Activated CD8-positive, alpha-beta memory T cell treated with anti-CD3 and anti-CD28 coated beads, Interleukin-2, amount 50 U/mL, for 1 hour (primary cell): ENCODE data around the gene AK9.
"Not testable (repeated sequence)": the region's sequence is repeated elsewhere in the genome, so short reads cannot be mapped to it uniquely, and the experiment has no call there.

Source experiments
- DNase-seq: peaks from one replicate; pipeline ENCODE4 v3.0.0-alpha.2; 2020; ENCODE audit errors: extremely low read depth

AK9 gene

DNA sequence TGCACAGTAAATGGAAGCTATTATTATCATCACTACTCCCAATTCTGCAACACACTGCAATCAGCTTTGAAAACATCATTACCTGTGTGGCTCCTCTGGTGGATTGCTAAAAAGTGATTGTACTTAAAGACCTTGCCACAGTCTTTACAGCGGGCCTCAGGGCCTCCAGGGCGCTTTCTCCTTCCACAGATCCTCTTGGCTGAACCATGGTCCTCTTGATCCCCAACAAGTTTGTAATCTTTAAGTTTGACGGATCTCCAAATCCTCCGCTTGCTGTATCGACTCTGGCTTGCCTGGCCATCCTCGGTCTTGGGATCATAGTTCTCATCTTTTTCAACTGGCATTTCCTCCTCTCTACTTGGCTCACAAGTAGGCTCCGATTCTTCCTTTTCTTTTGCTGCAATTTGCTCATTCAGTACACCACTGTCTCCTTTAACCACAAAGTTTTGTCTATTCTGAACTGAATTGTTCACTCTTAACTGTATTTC, 210.0 kb downstream of the AK9 start:
- no peak for DNase-seq

DNA sequence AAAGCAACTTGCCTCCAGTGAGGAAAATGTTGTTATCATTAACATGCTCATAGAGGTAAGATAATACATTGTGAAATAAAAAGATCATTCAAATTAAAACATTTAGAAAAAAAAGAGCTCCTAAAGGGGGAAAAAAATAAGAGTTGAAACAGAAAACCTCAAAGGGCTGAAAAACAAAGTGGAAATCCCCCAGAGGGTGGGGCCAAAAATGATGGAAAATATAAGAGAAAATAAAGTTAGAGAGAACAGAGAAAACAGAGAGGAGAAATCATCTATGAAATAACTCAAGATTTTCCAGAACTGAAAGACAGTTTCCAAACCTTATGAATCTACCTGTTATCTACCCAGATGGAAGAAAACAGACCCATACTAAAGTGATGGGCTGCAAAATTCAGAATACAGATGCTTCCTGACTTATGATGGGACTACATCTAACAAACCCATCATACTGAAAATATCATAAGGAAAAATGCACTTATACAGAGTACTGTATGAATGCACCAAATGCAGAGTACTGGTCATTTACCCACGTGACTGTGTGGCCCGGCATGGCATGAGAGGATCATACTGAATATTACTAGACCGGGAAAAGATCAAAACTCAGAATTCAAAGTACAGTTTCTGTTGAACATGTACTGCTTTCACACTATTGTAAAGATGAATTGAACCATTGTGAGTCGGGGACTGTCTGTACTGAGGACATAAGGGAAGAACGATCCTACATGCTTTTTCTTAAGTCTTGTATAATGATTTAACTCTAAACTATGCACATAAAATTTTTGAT, 212.0 kb downstream of the AK9 start:
- no peak for DNase-seq

DNA sequence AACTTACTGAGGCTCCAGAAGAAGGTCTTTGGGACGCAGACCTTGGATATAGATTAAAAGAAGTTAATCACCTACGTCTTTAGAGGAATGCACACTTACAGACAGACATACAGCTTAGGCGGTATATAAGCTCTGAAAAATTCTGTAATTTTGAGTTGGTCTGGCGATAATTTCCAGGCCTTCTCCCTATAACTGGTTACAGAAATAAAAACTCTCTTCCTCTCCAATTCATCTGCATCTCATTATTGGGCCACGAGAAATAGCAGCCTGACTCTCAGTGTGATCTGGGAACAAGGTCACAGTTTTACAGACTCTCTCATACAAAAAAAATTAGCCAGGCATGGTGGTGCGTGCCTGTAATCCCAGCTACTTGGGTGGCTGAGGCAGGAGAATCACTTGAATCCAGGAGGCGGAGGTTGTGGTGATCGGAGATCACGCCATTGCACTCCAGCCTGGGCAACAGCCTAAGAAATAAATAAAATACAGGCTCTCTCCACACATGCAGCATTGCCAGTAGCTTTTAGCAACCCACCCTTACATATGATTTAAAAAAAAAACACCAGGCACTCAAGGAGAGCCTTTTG, 212.7 kb downstream of the AK9 start:
- no peak for DNase-seq

DNA sequence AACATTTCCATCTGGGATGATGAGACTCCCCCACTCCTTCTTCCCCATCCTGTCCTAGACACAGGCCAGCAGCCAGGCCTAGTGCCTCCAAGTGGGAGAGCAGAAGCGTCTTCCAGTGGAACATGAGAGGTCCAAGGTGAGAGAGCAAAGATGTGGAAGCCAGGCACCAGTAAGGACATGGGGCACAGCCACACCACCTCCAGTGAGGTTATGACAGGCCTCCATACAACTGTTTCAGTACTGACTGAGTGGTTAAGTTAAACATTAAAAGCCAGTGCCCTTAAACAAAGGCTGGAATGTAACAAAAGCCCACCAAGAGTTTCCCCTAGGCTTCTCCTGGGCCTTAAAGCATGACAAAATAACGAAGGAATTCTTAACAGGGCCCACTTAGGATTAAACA, 213.3 kb downstream of the AK9 start:
- no peak for DNase-seq

DNA sequence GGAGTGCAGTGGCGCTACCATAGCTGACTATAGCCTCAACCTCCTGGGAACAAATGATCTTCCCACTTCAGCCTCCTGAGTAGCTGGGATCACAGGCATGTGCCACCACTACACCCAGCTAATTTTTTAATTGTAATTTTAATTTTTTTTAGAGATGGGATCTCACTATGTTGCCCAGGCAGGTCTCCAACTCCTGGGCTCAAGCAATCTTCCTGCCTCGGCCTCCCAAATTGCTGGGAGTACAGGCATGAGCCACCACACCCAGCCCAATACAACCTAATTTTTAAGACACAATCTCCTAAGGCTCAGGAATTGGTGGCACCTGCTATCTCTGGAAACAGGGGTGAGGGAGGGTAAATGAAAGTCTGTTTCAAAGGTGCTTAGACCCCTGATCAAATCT, 213.8 kb downstream of the AK9 start:
- no peak for DNase-seq

DNA sequence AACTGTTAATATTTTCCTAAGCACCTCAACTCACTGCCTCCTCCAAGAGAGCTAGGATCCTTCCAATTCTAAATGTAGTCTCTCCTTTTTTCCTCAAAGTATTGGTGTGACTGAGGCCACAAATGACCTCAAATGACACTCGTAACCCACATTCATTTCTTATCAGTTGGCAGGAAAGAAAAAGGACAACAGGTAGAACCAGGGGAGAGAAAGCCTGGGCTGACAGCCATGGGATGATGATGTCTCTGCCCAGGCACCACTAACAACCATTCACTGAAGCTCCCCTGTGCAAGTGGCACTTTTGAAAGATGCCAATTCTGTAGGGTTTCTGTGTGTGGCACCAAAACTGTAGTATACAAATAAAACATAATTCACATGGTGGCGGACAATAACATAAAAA, 215.4 kb downstream of the AK9 start:
- no peak for DNase-seq

DNA sequence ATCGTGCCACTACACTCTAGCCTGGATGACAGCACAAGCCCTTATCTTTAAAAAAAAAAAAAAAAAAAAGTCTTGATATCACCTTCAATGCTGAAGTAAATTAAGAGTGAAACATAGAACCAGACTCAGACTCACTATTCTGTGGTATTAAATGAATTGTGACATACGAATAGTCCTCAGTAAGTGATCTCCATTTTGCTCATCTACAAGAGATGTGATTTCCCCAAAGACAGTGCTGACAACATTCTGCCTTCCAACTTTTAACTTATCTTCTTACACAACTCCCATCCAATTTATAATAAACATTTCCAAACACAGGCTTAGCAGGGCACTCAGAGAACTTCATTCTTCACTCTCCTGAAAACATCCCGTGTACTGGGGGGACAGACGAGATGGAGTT, 216.0 kb downstream of the AK9 start:
- DNase-seq: no peak

DNA sequence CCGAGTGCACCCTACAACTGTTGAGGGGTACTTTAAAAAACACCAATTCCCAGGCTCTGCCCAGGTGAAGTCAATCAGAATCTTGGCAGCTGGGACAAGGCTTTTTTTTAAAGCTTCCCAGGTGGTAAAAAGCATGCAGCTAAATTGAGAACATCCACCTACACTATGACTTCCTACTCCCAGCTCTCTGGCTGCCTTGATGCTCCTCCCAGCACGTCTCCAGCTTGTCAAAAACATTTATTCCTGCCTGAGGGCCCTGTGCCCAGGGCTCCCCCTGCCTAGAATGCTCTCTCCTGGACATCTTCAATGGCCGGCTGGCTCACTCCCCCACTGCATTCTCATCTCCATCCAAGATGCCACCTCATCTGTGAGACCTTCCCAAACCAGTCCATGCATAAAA, 217.9 kb downstream of the AK9 start:
- no peak for DNase-seq

DNA sequence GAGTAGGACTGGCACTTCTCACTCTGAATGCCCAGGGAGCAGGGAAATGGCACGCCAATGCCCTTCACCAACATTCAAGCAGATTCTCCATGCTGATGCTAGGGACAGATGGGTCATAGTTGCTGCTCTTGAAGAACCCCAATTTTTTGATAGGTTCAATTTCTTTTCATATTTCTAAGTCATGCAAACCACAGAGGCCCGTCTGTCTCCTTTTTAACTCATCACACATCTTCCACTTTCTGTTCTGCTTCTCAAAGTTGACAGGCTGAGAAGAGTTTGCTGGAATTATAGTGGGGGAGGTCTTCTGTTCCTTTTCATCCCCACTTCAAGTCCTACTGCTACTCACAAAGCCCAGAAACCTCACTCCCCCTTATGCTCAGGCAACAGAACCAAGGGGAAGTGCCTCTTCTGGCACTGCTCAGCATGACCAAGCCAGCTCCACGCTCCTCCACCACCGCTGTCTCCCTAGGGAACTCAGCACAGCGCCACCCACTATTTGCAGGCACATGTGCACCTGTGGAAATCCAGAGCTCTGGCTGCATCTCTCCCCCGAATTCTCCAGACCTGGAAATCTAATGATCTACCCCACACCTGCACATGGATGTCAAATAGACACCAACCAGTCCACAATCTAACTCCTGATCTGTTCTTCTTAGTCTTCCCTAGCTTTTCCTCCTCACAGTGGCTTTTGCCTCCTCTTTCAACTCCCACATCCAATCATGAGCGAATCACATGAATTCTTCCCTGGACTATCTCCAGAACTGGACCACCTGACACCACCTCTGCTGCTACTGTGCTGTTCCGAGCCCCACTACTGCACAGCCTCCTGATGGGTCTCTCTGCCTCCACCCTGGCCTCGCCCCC, 218.6 kb downstream of the AK9 start:
- no peak for DNase-seq

DNA sequence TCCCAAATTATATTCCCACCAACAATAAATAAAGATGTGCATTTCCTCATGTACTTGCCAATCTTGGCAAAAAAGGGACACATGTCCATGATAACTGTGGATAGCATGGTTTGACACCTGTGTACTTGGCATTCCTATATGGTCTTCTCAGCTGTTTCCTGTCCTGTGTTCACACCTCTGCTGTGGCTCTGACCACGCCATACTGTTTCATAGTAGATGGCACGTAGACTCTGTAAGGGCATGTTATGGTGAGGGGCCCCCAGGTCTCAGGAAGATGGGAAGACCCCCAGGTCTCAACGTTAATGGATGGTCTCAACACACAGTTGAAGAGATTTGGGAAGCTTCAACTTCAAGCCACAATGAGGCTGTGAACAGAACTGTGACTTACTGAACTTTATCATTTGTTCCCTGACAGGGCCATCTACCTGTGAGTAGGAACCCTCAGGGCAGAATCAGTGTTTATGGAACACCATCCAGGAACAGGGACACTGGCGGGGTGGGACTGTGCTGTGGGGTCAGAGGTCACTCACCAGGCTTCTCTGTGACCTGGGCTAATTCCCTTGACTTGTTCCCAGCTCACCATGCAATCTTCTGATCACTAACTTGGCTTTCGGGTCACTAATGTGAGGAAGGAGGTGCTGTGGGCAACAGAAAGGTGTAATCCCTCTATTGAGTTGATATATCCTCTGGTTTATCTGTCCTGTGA, 219.7 kb downstream of the AK9 start:
- DNase-seq: no peak

DNA sequence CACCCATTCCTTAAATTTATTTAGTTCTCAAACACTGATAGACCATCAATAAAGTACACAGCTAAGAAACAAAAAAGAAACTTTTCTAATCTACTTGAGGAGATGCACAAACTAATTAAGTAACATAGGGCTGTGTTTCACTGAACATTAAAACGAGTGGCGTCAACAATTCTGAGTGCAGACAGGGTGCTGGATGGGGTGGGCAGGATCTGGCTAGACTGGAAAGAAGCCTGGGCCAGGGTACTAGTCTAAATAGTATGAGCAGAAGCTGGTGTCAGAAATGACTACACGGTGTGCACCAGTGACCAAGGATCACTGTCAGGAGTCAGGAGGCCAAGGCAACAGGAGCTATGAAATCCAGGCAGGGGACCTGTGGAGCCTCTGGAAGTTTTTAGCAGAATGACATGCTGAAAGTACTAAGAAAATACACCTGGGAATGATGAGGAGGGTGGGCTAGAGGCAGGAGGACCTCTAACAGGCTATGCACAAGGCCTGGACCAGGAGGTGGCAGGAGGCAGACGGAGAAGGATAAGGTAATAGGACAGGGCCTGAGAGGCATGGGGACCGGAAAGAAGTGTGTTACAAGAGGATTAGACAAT, 221.3 kb downstream of the AK9 start:
- no peak for DNase-seq

DNA sequence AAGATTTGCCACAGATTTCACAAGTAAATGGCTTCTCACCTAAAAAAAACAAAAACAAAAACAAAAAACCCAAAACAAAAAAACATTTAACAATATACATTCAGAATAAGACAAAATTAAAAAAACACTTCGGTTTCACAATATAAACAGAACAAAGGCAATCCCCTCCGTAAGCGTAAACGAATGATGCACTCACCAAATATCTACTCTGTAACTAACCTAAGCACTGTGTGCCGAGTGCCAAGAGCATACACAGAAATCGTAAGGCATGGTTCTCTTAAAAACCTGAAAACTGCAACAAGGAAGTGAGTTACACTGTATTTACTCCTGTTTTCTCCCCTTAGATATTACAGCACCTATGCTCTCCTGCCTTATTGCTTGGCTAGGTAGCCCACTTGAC, 223.3 kb downstream of the AK9 start:
- DNase-seq: no peak

DNA sequence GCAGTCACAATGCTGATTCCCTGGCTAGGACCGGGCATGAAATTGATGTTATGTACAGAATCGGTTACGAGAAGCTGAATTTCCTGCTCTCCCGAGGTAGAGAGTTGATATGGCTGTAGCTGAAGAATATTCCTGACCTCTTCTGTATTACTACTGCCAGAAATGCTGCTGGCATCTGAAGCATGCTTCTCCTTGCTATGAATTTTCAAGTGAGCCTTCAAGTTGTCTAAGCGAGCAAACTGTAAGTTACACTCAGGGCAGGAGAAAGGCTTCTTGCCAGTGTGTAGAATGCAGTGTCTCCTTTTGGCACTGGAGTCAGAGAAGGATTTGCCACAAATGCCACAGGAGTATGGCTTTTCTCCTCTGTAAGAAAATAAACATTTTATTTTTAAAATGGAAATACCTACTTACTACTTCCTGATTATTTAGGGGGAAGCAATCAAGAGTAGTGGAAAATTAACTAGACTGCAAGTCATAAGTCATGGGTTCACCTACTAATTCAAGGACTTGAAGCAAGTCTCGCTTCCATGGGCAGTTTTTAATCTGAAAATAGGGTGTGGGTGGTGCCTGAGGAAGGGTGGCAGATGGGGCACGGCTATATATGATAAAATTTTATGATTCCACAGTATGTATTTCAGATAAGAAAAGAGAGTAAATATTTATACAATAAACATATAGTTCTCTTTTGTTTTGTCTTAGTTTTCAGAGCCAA, 224.6 kb downstream of the AK9 start:
- no peak for DNase-seq

DNA sequence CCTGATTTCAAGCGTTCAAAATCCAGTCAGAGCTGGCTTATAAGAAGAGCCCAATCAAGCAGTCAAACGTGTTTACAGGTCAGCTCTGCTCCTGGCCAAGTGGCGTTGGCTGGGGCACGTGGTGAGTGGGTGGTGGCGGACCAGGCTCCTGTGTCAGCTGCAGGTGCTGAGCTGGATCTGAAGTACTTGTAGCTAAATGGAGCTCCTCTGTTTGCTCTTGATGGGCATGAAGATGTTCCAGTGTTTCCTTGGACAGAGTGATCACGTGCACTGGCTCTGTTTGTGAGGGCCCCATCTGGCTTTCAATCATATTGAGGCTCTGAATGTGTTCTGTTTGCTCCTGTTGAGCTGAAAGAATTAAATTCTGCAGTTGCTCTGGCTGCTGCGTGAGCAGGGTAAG, 225.2 kb downstream of the AK9 start:
- DNase-seq: no peak

DNA sequence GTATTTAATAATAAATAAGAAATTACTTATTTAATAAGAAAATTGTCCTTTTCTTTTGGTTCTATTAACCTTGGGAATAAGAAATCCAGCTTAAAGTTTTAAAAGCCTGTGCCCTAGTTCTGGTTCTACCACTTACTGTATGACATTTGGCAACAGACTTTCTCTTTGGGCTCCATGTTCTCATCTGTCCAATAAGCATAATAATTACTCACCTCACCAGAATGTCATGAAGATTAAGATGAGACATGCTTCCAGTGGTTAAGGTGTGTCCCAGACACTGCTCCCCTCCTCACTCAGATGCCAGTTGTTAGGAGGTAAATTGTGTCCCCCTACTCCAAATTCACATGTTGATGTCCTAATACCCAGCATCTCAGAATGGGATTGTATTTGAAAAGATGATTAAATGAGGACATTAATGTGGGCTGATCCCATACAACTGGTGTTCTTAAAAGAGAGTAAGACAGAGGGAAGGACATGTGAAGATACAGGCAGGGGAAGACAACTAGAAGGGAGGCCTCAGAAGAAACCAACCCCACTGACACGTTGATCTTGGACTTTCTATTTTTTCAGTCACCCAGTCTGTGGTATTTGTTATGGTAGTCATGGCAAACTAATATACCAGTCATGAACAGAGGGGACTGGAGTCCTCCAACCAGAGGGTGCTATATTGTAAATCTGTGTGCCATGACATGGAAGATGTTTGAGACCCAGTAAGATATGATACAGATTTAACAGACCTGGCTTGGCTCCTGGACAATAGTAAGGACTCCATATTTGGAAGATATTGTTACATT, 229.1 kb downstream of the AK9 start:
- DNase-seq: no peak

DNA sequence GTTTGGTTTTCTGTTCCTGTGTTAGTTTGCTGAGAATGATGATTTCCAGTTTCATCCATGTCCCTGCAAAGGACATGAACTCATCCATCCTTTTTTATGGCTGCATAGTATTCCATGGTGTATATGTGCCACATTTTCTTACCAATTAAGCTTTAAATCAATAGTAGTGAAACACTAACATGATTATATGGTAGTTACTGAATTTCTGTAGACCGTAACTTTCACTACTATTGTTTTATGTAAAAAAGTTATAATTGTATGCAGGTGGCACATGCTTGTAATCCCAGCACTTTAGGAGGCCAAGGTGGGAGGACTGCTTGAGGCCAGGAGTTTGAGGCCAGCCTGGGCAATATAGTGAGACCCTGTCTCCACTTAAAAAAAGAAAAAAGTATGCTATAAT, 229.8 kb downstream of the AK9 start:
- not testable (repeated sequence) for DNase-seq

DNA sequence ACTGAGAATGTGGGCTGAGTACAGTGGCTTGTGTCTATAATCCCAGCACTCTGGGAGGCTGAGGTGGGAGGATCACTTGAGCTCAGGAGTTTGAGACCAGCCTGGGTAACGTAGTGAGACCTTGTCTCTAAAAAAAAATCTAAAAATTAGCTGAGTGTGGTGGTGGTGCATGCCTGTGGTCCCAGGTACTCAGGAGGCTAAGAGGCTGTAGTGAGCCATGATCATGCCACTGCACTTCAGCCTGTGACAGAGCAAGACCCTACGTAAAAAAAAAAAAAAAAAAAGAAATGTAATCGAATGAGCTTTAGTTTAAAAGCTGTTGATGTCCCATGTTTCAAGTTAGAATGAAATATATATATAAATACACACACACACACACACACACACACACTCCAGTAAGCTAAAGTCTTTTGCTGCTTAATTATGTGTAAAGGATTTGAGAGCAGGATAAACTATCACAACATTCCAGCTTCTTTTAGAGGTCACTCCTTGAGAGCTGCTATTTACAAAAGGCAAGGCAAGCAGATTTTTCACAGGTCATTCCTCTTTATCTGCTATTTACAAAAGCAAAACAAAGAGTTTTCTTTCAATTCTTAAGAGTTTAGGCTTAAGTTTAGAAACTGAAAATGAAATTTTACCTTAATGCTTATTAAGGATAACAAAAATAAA, 230.7 kb downstream of the AK9 start:
- DNase-seq: no peak

DNA sequence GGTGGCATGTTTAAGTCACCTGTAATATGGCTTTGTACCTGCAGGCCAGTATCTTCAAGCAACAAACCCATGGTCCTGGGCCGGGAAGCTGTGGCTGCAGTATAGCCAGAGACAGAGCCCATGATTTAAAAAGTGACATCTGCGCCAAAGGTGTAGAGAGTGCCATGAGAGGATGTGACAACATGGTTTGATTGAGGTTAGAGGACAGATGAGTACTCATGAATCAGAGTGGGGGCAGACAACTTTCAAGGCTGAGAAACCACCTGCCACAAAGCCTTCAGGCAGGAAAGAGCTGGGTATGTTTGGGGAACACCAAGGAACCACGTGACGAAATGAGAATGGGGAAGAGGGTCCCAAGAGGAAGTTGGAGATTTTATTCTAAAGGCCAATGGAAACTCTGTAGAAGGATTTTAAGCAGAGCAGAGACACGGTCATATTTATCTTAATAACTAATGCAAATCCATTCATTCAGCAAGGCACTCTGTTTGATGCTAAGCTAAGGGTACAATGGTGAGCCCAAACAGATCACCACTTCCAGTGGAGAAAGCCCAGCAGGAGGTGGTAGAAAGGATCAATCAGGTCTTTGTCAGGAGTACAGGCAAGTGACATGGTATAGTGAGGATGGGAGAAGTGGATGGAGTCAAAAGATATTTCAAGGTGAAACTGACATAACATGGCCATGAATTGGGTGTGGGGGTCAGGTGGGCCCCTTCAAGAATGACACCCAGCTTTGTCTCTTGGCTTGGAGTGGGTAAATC, 232.0 kb downstream of the AK9 start:
- no peak for DNase-seq

DNA sequence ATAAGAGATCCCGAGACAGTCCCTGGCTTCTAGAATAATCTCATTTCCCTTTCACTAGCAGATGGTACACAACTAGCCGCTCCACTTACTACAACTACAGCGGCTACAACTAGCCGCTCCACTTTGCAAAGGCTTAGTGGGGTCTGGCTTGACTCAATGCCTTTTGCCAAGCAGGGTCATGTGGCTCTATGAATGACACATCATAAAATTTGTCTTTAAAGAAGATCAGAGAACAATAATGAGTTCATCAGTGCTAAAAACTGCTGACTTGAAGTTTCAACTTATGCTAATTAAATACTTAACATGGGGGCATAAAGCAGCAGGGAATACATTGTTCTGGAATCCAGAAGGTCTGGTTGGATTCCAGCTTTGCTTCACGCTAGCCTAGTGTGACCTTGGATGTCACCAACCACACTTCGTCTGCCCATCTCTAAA, 233.4 kb downstream of the AK9 start:
- no peak for DNase-seq
